OCI-LY3 (cell line): Measurements from ENCODE around the gene SEPTIN1.

Source experiments
- H2AFZ ChIP-seq: fragments of 200-600, 300-600 bp; shearing (Covaris generic); 2 replicates; pipeline ENCODE4 v1.6.0; 2014; ENCODE audit warnings: antibody characterized with exemption, low read depth, low read length
- H3K27ac ChIP-seq: fragments of 200-600, 300-600 bp; sonication (generic); 2 replicates; pipeline ENCODE4 v1.5.1; 2014; ENCODE audit warnings: mild to moderate bottlenecking, low read length, moderate library complexity, mixed read lengths
- H3K27me3 ChIP-seq: fragments of 200-600, 300-600 bp; sonication (generic); 2 replicates; pipeline ENCODE4 v1.6.1; 2014; ENCODE audit warnings: low read depth, low read length, mixed read lengths
- H3K36me3 ChIP-seq: fragments of 200-600, 300-600 bp; sonication (generic); replicated peaks from 2 replicates; pipeline ENCODE3; 2014; ENCODE audit warnings: low read depth, low read length, mixed read lengths
- H3K4me1 ChIP-seq: fragments of 300-600, 200-600 bp; sonication (generic); 2 replicates; pipeline ENCODE4 v1.6.1; 2014; ENCODE audit warnings: low read length, mixed read lengths
- H3K4me2 ChIP-seq: fragments of 200-600, 300-600 bp; sonication (generic); 2 replicates; pipeline ENCODE4 v1.6.1; 2014; ENCODE audit warnings: low read length, mixed read lengths
- H3K4me3 ChIP-seq: fragments of 300-600, 200-600 bp; sonication (generic); 2 replicates; pipeline ENCODE4 v1.5.1; 2014; ENCODE audit warnings: antibody characterized with exemption, mild to moderate bottlenecking, low read length, moderate library complexity
- H3K79me2 ChIP-seq: fragments of 300-600, 200-600 bp; shearing (Covaris generic); 2 replicates; pipeline ENCODE4 v1.6.1; 2014; ENCODE audit warnings: mild to moderate bottlenecking, low read length, mixed read lengths
- H3K9ac ChIP-seq: fragments of 300-600, 200-600 bp; shearing (Covaris generic); 2 replicates; pipeline ENCODE4 v1.6.0; 2014; ENCODE audit warnings: mild to moderate bottlenecking, low read length, moderate library complexity
- H3K9me3 ChIP-seq: fragments of 200-600, 300-600 bp; shearing (Covaris generic); 2 replicates; pipeline ENCODE4 v1.6.1; 2014; ENCODE audit warnings: low read length, mixed read lengths; ENCODE audit not compliant: insufficient read depth
- H4K20me1 ChIP-seq: fragments of 200-600, 300-600 bp; sonication (generic); 2 replicates; pipeline ENCODE4 v1.6.1; 2016; ENCODE audit warnings: low read length, mixed read lengths; ENCODE audit not compliant: insufficient read depth
- CTCF ChIP-seq: fragments of 200-600, 300-600 bp; sonication (generic); IDR thresholded peaks from 2 replicates; pipeline ENCODE4 v1.5.1; 2014; ENCODE audit warnings: antibody characterized with exemption, low read length, low read depth
- EZH2phosphoT487 ChIP-seq: fragments of 200-600 bp; shearing (Covaris generic); IDR thresholded peaks from 2 replicates; pipeline ENCODE4 v1.6.1; 2018; ENCODE audit warnings: antibody characterized with exemption, mixed run types, low read depth

Gene SEPTIN1

GRCh38 chr16:30370456-30371247 lies 11.7 kb downstream of the SEPTIN1 start, which contains the start of gene TBC1D10B:
Gene TBC1D10B, minus strand, starts transcription at chr16:30370494. Its CDS starts 311 bp downstream, at chr16:30370183.
- H3K9ac ChIP-seq: peak within 1 kb of the TSS; percentile 86
- peak within 1 kb of the TSS; percentile 59 for H3K27ac ChIP-seq

GRCh38 chr16:30369938-30370455 lies 12.4 kb downstream of the SEPTIN1 start:
- H3K4me1 ChIP-seq: peaks cover 30% of the 10 kb centered on the region
- no peak overlapping the region for H3K27ac ChIP-seq
- H3K36me3 ChIP-seq: peaks cover 9% of the 10 kb centered on the region
- peaks cover 45% of the 10 kb centered on the region for H3K79me2 ChIP-seq
- H3K9me3 ChIP-seq: no peaks in the 10 kb centered on the region
- TF ChIP-seq CTCF (no peak), EZH2phosphoT487 (no peak)
- H4K20me1 ChIP-seq: peaks cover 24% of the 10 kb centered on the region
- H3K4me2 ChIP-seq: peak overlapping the region; percentile 99
- no peak overlapping the region for H2AFZ ChIP-seq
- H3K4me3 ChIP-seq: peak overlapping the region; percentile 97
- H3K9ac ChIP-seq: peak overlapping the region; percentile 80
- H3K27me3 ChIP-seq: no peaks in the 10 kb centered on the region

More at GRCh38 chr16:30370456-30371247, 11.7 kb downstream of the SEPTIN1 start, which contains the start of gene TBC1D10B:
- peaks cover 39% of the 10 kb centered on the region for H3K79me2 ChIP-seq
- H3K9me3 ChIP-seq: no peaks in the 10 kb centered on the region
- peaks cover 24% of the 10 kb centered on the region for H4K20me1 ChIP-seq
- H3K36me3 ChIP-seq: peaks cover 2% of the 10 kb centered on the region
- peaks cover 30% of the 10 kb centered on the region for H3K4me1 ChIP-seq
- TF ChIP-seq EZH2phosphoT487 (no peak), CTCF (no peak)
- H3K4me2 ChIP-seq: peak within 1 kb of the TSS; percentile 99
- H3K27me3 ChIP-seq: no peaks in the 10 kb centered on the region
- H3K4me3 ChIP-seq: peak within 1 kb of the TSS; percentile 97
- no peak within 1 kb of the TSS; the same call in 1 of the 2 replicates for H2AFZ ChIP-seq

- peaks cover 24% of the 10 kb centered on the region for H4K20me1 ChIP-seq
- peaks cover 16% of the 10 kb centered on the region for H3K36me3 ChIP-seq
- TF ChIP-seq EZH2phosphoT487: no peak
- no peak for TF ChIP-seq CTCF
- peak overlapping the region; percentile 80 for H3K9ac ChIP-seq
- peak overlapping the region; percentile 97 for H3K4me3 ChIP-seq
- H3K9me3 ChIP-seq: no peaks in the 10 kb centered on the region
- no peak overlapping the region for H2AFZ ChIP-seq
- peak overlapping the region; percentile 99 for H3K4me2 ChIP-seq
- H3K27ac ChIP-seq: no peak overlapping the region
- H3K79me2 ChIP-seq: peaks cover 52% of the 10 kb centered on the region
- H3K4me1 ChIP-seq: peaks cover 30% of the 10 kb centered on the region
- no peaks in the 10 kb centered on the region for H3K27me3 ChIP-seq
These were observed 13.0 kb downstream of the SEPTIN1 start for GRCh38 chr16:30369091-30369937.

GRCh38 chr16:30368792-30369090 lies 13.6 kb downstream of the SEPTIN1 start:
- H3K27me3 ChIP-seq: no peaks in the 10 kb centered on the region
- H3K4me3 ChIP-seq: peak overlapping the region; percentile 97
- no peak overlapping the region for H2AFZ ChIP-seq
- peaks cover 52% of the 10 kb centered on the region for H3K79me2 ChIP-seq
- H3K4me1 ChIP-seq: peaks cover 30% of the 10 kb centered on the region
- H3K36me3 ChIP-seq: peaks cover 16% of the 10 kb centered on the region
- H4K20me1 ChIP-seq: peaks cover 24% of the 10 kb centered on the region
- H3K27ac ChIP-seq: no peak overlapping the region
- TF ChIP-seq EZH2phosphoT487 (no peak), CTCF (no peak)
- H3K4me2 ChIP-seq: peak overlapping the region; percentile 99
- H3K9me3 ChIP-seq: no peaks in the 10 kb centered on the region
- H3K9ac ChIP-seq: peak overlapping the region; percentile 80
